Measurements from ENCODE around the gene ALG5. TPM values are rescaled to one million over a fixed set of nuclear protein-coding genes. Genes with fewer than 3 reads are reported as not detected.
A peak's percentile ranks its signal among the peaks of the same experiment; 100 is the strongest.

The ALG5 gene
- total RNA-seq, result 22.5 TPM

GRCh38 chr13:36999054-36999714 is at the start of gene ALG5:
TSS of gene ALG5 (minus strand) at chr13:36999340. CDS start at chr13:36999300, 40 bp downstream.
- DNase-seq (ENCODE audit: low spot score), result peak; percentile 94
- peak; percentile 89 for ATAC-seq

- DNase-seq (ENCODE audit: low spot score) (no peak), ATAC-seq (no peak)
These were observed 48.7 kb upstream of the ALG5 start for GRCh38 chr13:37047846-37048245.

- DNase-seq (ENCODE audit: low spot score), result no peak
- no peak for ATAC-seq
These were observed 47.9 kb upstream of the ALG5 start for GRCh38 chr13:37047032-37047431.

- DNase-seq (ENCODE audit: low spot score) (no peak), ATAC-seq (no peak)
These were observed 46.9 kb upstream of the ALG5 start for GRCh38 chr13:37046062-37046461.

- ATAC-seq (no peak), DNase-seq (ENCODE audit: low spot score) (no peak)
These were observed 41.6 kb upstream of the ALG5 start for GRCh38 chr13:37040789-37041188.

GRCh38 chr13:37039896-37040295 is 40.8 kb upstream of the ALG5 start:
- DNase-seq (ENCODE audit: low spot score) (no peak), ATAC-seq (no peak)

GRCh38 chr13:37037241-37037640 is 38.1 kb upstream of the ALG5 start:
- DNase-seq (ENCODE audit: low spot score), result no peak
- ATAC-seq, result no peak

GRCh38 chr13:37029617-37030016 is 30.5 kb upstream of the ALG5 start:
- DNase-seq (ENCODE audit: low spot score) (no peak), ATAC-seq (no peak)

GRCh38 chr13:37027639-37028038 is 28.5 kb upstream of the ALG5 start:
- peak; percentile 47 for ATAC-seq
- no peak for DNase-seq (ENCODE audit: low spot score)

- no peak for ATAC-seq
- DNase-seq (ENCODE audit: low spot score), result no peak
These were observed 27.6 kb upstream of the ALG5 start for GRCh38 chr13:37026771-37027170.

- no peak for DNase-seq (ENCODE audit: low spot score)
- no peak for ATAC-seq
These were observed 24.7 kb upstream of the ALG5 start for GRCh38 chr13:37023871-37024270.

GRCh38 chr13:37014609-37015008 is 15.5 kb upstream of the ALG5 start:
- ATAC-seq, result no peak
- DNase-seq (ENCODE audit: low spot score), result no peak

- no peak for DNase-seq (ENCODE audit: low spot score)
- ATAC-seq, result no peak
These were observed 12.6 kb upstream of the ALG5 start for GRCh38 chr13:37011788-37012187.

- DNase-seq (ENCODE audit: low spot score) (no peak), ATAC-seq (no peak)
These were observed 11.9 kb upstream of the ALG5 start for GRCh38 chr13:37011002-37011401.

- DNase-seq (ENCODE audit: low spot score) (no peak), ATAC-seq (no peak)
These were observed 11.3 kb upstream of the ALG5 start for GRCh38 chr13:37010424-37010823.

GRCh38 chr13:37009692-37010091 is 10.6 kb upstream of the ALG5 start:
- DNase-seq (ENCODE audit: low spot score) (no peak), ATAC-seq (no peak)

GRCh38 chr13:37001921-37002250 is 2.7 kb upstream of the ALG5 start:
- no peak for ATAC-seq
- DNase-seq (ENCODE audit: low spot score), result no peak

- ATAC-seq, result no peak
- peak; percentile 53 for DNase-seq (ENCODE audit: low spot score)
These were observed 507 bp downstream of the ALG5 start for GRCh38 chr13:36998624-36999041.

GRCh38 chr13:36997716-36998427 is 1.3 kb downstream of the ALG5 start:
- DNase-seq (ENCODE audit: low spot score), result no peak
- no peak for ATAC-seq

GRCh38 chr13:36992362-36992761 is 6.8 kb downstream of the ALG5 start:
- ATAC-seq (no peak), DNase-seq (ENCODE audit: low spot score) (no peak)

GRCh38 chr13:36986462-36987240 is 12.5 kb downstream of the ALG5 start:
- ATAC-seq, result no peak

GRCh38 chr13:36981156-36981743 is 17.9 kb downstream of the ALG5 start:
- ATAC-seq (peak; percentile 64), DNase-seq (ENCODE audit: low spot score) (no peak)

More at GRCh38 chr13:36986462-36987240, 12.5 kb downstream of the ALG5 start:
- no peak for DNase-seq (ENCODE audit: low spot score)

All from left lobe of liver (tissue), 2 donors.